Ovary (tissue), 3 donors: ENCODE measurements around the gene STK11IP.

Experiments
- POLR2A ChIP-seq: fragments of 450-650 bp; IDR thresholded peaks from one replicate; pipeline ENCODE4 v1.6.1; 2017; ENCODE audit warnings: antibody characterized with exemption, mild to moderate bottlenecking, moderate library complexity
- TF ChIP-seq, protein P1 (sequence below), 3 donors: fragments of 450-650 bp in 2 of 3; fragments of 200-600 bp in 1 of 3; IDR thresholded peaks; one replicate each; pipeline versions ENCODE4 v1.5.1 to v1.8.0; 2016 to 2022; ENCODE audit warnings: antibody characterized with exemption in 3 of 3, mild to moderate bottlenecking in 1 of 3
- donor health status: DM: no; HTN: no; CAD: no.

DNA sequence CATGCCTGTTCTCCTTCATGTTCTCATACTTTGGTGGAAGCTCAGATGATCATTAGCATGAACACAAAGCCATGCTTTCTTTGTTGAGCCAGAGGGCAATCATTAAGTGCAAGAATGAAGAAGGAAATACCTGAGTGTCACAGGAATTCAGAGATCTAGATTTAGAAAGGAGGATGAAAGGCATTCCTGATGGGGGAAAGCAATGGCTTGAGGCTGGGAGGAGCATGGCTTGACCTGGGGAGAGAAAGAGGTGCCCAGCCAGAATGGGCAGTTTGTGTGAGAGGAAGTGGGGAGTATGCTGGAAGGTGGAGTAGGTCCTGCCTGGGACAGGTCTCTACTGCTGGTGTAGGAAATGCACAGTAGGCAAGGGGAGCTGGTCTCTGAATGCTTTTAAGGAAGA, 64.9 kb downstream of the STK11IP start:
- TF ChIP-seq, protein P1, sequence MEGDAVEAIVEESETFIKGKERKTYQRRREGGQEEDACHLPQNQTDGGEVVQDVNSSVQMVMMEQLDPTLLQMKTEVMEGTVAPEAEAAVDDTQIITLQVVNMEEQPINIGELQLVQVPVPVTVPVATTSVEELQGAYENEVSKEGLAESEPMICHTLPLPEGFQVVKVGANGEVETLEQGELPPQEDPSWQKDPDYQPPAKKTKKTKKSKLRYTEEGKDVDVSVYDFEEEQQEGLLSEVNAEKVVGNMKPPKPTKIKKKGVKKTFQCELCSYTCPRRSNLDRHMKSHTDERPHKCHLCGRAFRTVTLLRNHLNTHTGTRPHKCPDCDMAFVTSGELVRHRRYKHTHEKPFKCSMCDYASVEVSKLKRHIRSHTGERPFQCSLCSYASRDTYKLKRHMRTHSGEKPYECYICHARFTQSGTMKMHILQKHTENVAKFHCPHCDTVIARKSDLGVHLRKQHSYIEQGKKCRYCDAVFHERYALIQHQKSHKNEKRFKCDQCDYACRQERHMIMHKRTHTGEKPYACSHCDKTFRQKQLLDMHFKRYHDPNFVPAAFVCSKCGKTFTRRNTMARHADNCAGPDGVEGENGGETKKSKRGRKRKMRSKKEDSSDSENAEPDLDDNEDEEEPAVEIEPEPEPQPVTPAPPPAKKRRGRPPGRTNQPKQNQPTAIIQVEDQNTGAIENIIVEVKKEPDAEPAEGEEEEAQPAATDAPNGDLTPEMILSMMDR (IDR thresholded peaks at IDR 0.05), result no peak
- no peak for TF ChIP-seq POLR2A
